Naive thymus-derived CD8-positive, alpha-beta T cell (primary cell): ENCODE results near the gene LIN9. TPM values are rescaled to one million over a fixed set of nuclear protein-coding genes. Genes with fewer than 3 reads are reported as not detected.
"Not testable (repeated sequence)": the region's sequence is repeated elsewhere in the genome, so short reads cannot be mapped to it uniquely, and the experiment has no call there.

ENCODE experiments used
- ATAC-seq, 2 donors: fragments of 150-1000 bp; cut with Tn5 transposase in 1 of 2; sonication (Bioruptor Pico), chemical (Tn5 transposase) in 1 of 2; 1 replicate in 1 of 2; 2 replicates in 1 of 2; pipeline ENCODE4 v1.10.0; 2021; ENCODE audit warnings: mild to moderate bottlenecking in 2 of 2, moderate library complexity in 2 of 2
- POLR2A ChIA-PET: fragments of 350-600 bp; sonication (Branson Sonifier 250); formaldehyde crosslinking; loops from one replicate; lab custom pipeline; 2021; ENCODE audit warnings: antibody characterized with exemption; lab: Charles Lee
- DNase-seq, 10 donors: peaks; one replicate each; pipeline versions ENCODE4 v3.0.0 to v3.0.0-alpha.2; 2020 to 2022
- H3K27ac Mint-ChIP-seq, 10 donors: one replicate each; pipeline ENCODE4 v1.8.0; 2020 to 2022; ENCODE audit warnings: mild to moderate bottlenecking in 10 of 10, mixed read lengths in 10 of 10, moderate library complexity in 4 of 10, inconsistent platforms in 1 of 10
- H3K27me3 Mint-ChIP-seq, 5 donors: one replicate each; pipeline ENCODE4 v1.8.0; 2021 to 2022; ENCODE audit warnings: mixed read lengths in 5 of 5
- H3K36me3 Mint-ChIP-seq, 3 donors: one replicate each; pipeline ENCODE4 v1.8.0; 2020 to 2022; ENCODE audit warnings: mixed read lengths in 3 of 3, mild to moderate bottlenecking in 2 of 3, inconsistent platforms in 1 of 3
- H3K4me1 Mint-ChIP-seq, 4 donors: one replicate each; pipeline ENCODE4 v1.8.0; 2021 to 2022; ENCODE audit warnings: mixed read lengths in 4 of 4
- H3K4me3 Mint-ChIP-seq, 10 donors: one replicate each; pipeline ENCODE4 v1.8.0; 2020 to 2022; ENCODE audit warnings: mild to moderate bottlenecking in 10 of 10, mixed read lengths in 10 of 10, moderate library complexity in 6 of 10, inconsistent platforms in 1 of 10
- H3K9me3 Mint-ChIP-seq, 9 donors: one replicate each; pipeline ENCODE4 v1.8.0; 2020 to 2022; ENCODE audit warnings: mixed read lengths in 9 of 9, mild to moderate bottlenecking in 3 of 9, inconsistent platforms in 1 of 9, moderate library complexity in 1 of 9
- polyA plus RNA-seq, 3 donors: library from polyadenylated mRNA; unstranded; fragments of 300-500 nt; fragmentation: Illumina TruSeq; gene quantifications; one replicate each; pipeline ENCODE4 v1.2.3, GENCODE V29; 2021
- total RNA-seq, 8 experiments: library from RNA in 2 of 8; stranded (reverse) in 2 of 8; gene quantifications; one replicate each; pipeline ENCODE4 v1.2.3 and lab custom pipeline; 2021 to 2026

The LIN9 gene
- total and polyA plus RNA-seq, 5 experiments from 2014 or later, result 3.6 to 8.7 (median 4.2) TPM

GRCh38 chr1:226255380-226255779 lies 53.6 kb downstream of the LIN9 start:
- Mint-ChIP-seq H3K4me3 (no peak overlapping the region), H3K4me1 (no peaks in the 10 kb centered on the region), H3K27me3 (no peaks in the 10 kb centered on the region), H3K27ac (no peak overlapping the region), H3K9me3 (peaks cover 0 to 14% (median 7%) of the 10 kb centered on the region in 9 donors), H3K36me3 (peaks cover 5 to 45% (median 17%) of the 10 kb centered on the region in 3 donors)
- DNase-seq (no peak), ATAC-seq (no peak)
- POLR2A ChIA-PET, result no interaction called here

GRCh38 chr1:226253933-226254332 lies 55.0 kb downstream of the LIN9 start:
- Mint-ChIP-seq H3K36me3 (peaks cover 0 to 42% (median 8%) of the 10 kb centered on the region in 3 donors), H3K9me3 (no peaks in the 10 kb centered on the region), H3K27ac (peak overlapping the region in 1 of 10 donors; percentile 72), H3K4me1 (no peaks in the 10 kb centered on the region), H3K4me3 (no peak overlapping the region), H3K27me3 (no peaks in the 10 kb centered on the region)
- DNase-seq (no peak), ATAC-seq (no peak)
- POLR2A ChIA-PET, result no interaction called here

GRCh38 chr1:226252841-226253240 lies 56.1 kb downstream of the LIN9 start:
- H3K4me1 Mint-ChIP-seq, H3K27me3 Mint-ChIP-seq, ATAC-seq, H3K27ac Mint-ChIP-seq, H3K4me3 Mint-ChIP-seq, DNase-seq, POLR2A ChIA-PET, H3K9me3 Mint-ChIP-seq: not testable (repeated sequence)
- H3K36me3 Mint-ChIP-seq, result peaks cover 0 to 45% (median 10%) of the 10 kb centered on the region in 3 donors

- no peak for ATAC-seq
- Mint-ChIP-seq H3K4me1 (no peaks in the 10 kb centered on the region), H3K36me3 (peaks cover 0 to 52% (median 10%) of the 10 kb centered on the region in 3 donors), H3K4me3 (no peak overlapping the region), H3K27ac (no peak overlapping the region), H3K9me3 (no peaks in the 10 kb centered on the region), H3K27me3 (no peaks in the 10 kb centered on the region)
- no peak for DNase-seq
- POLR2A ChIA-PET, result no interaction called here
These were observed 58.5 kb downstream of the LIN9 start for GRCh38 chr1:226250511-226250910.

GRCh38 chr1:226248796-226249195 lies 60.2 kb downstream of the LIN9 start:
- Mint-ChIP-seq H3K36me3 (peaks cover 0 to 54% (median 15%) of the 10 kb centered on the region in 3 donors), H3K4me1 (no peaks in the 10 kb centered on the region), H3K4me3 (no peak overlapping the region), H3K27me3 (no peaks in the 10 kb centered on the region), H3K9me3 (no peaks in the 10 kb centered on the region), H3K27ac (no peak overlapping the region)
- POLR2A ChIA-PET, result no interaction called here
- DNase-seq (no peak), ATAC-seq (no peak)

- ATAC-seq, result no peak
- H3K4me1 Mint-ChIP-seq, result no peaks in the 10 kb centered on the region
- DNase-seq, result no peak
- no peak overlapping the region for H3K27ac Mint-ChIP-seq
- H3K36me3 Mint-ChIP-seq, result peaks cover 0 to 52% (median 13%) of the 10 kb centered on the region in 3 donors
- H3K27me3 Mint-ChIP-seq, result no peaks in the 10 kb centered on the region
- POLR2A ChIA-PET, result no interaction called here
- no peaks in the 10 kb centered on the region for H3K9me3 Mint-ChIP-seq
- no peak overlapping the region for H3K4me3 Mint-ChIP-seq
These were observed 60.9 kb downstream of the LIN9 start for GRCh38 chr1:226248091-226248490.

GRCh38 chr1:226239421-226239820 lies 69.5 kb downstream of the LIN9 start:
- H3K27ac Mint-ChIP-seq, result no peak overlapping the region
- H3K4me1 Mint-ChIP-seq, result no peaks in the 10 kb centered on the region
- POLR2A ChIA-PET, result no interaction called here
- H3K36me3 Mint-ChIP-seq, result peaks cover 3 to 46% (median 22%) of the 10 kb centered on the region in 3 donors
- H3K27me3 Mint-ChIP-seq, result no peaks in the 10 kb centered on the region
- no peak overlapping the region for H3K4me3 Mint-ChIP-seq
- no peaks in the 10 kb centered on the region for H3K9me3 Mint-ChIP-seq
- no peak for DNase-seq
- ATAC-seq, result no peak

GRCh38 chr1:226236826-226237225 lies 72.1 kb downstream of the LIN9 start:
- POLR2A ChIA-PET, result interaction anchor here (0.7 kb wide), 1 partner anchor 473 kb away, joined by 5 read pairs; no protein-coding TSS in a partner anchor
- H3K4me1 Mint-ChIP-seq, result no peaks in the 10 kb centered on the region
- DNase-seq (no peak), ATAC-seq (no peak)
- H3K36me3 Mint-ChIP-seq, result peaks cover 8 to 58% (median 22%) of the 10 kb centered on the region in 3 donors
- no peaks in the 10 kb centered on the region for H3K27me3 Mint-ChIP-seq
- H3K9me3 Mint-ChIP-seq, result no peaks in the 10 kb centered on the region
- no peak overlapping the region for H3K27ac Mint-ChIP-seq
- H3K4me3 Mint-ChIP-seq, result no peak overlapping the region

- POLR2A ChIA-PET, result no interaction called here
These were observed 75.2 kb downstream of the LIN9 start for GRCh38 chr1:226233806-226234205.

GRCh38 chr1:226233293-226233692 lies 75.7 kb downstream of the LIN9 start:
- H3K27ac Mint-ChIP-seq, result no peak overlapping the region
- no peaks in the 10 kb centered on the region for H3K27me3 Mint-ChIP-seq
- no peaks in the 10 kb centered on the region for H3K4me1 Mint-ChIP-seq
- POLR2A ChIA-PET, result no interaction called here
- H3K36me3 Mint-ChIP-seq, result peaks cover 14 to 62% (median 21%) of the 10 kb centered on the region in 3 donors
- no peak for DNase-seq
- no peaks in the 10 kb centered on the region for H3K9me3 Mint-ChIP-seq
- ATAC-seq, result no peak
- H3K4me3 Mint-ChIP-seq, result no peak overlapping the region

More at GRCh38 chr1:226233806-226234205, 75.2 kb downstream of the LIN9 start:
- H3K9me3 Mint-ChIP-seq, result no peaks in the 10 kb centered on the region
- peaks cover 14 to 67% (median 23%) of the 10 kb centered on the region in 3 donors for H3K36me3 Mint-ChIP-seq
- H3K4me3 Mint-ChIP-seq, result no peak overlapping the region
- H3K27me3 Mint-ChIP-seq, result no peaks in the 10 kb centered on the region
- H3K4me1 Mint-ChIP-seq, result no peaks in the 10 kb centered on the region
- no peak for ATAC-seq
- DNase-seq, result no peak
- peak overlapping the region in 1 of 10 donors; percentile 9 for H3K27ac Mint-ChIP-seq

GRCh38 chr1:226226601-226227000 lies 82.4 kb downstream of the LIN9 start:
- H3K4me3 Mint-ChIP-seq, result no peak overlapping the region
- H3K27me3 Mint-ChIP-seq, result peaks cover 9 to 36% (median 20%) of the 10 kb centered on the region in 5 donors
- H3K4me1 Mint-ChIP-seq, result peaks cover 5 to 8% (median 5%) of the 10 kb centered on the region in 4 donors
- peaks cover 10 to 20% (median 10%) of the 10 kb centered on the region in 3 donors for H3K36me3 Mint-ChIP-seq
- H3K27ac Mint-ChIP-seq, result no peak overlapping the region
- no peaks in the 10 kb centered on the region for H3K9me3 Mint-ChIP-seq
- ATAC-seq, result no peak
- POLR2A ChIA-PET, result interaction anchor here (0.7 kb wide), 1 partner anchor 29 kb away, joined by 3 read pairs; no protein-coding TSS in a partner anchor
- DNase-seq, result no peak

- Mint-ChIP-seq H3K9me3 (no peaks in the 10 kb centered on the region), H3K27ac (peak overlapping the region in 1 of 10 donors; percentile 51), H3K27me3 (peaks cover 9 to 38% (median 25%) of the 10 kb centered on the region in 5 donors), H3K36me3 (peaks cover 2 to 4% (median 2%) of the 10 kb centered on the region in 3 donors), H3K4me3 (peak overlapping the region; percentile 72 to 87 (median 80)), H3K4me1 (peaks cover 5 to 8% (median 5%) of the 10 kb centered on the region in 4 donors)
- DNase-seq (peak in 6 of 10 donors; percentile 8 to 38 (median 16)), ATAC-seq (peak; percentile 79 to 81)
- POLR2A ChIA-PET, result interaction anchor here (0.5 kb wide), 1 partner anchor 42 kb away, joined by 3 read pairs; no protein-coding TSS in a partner anchor
These were observed 85.1 kb downstream of the LIN9 start for GRCh38 chr1:226223786-226224244.

GRCh38 chr1:226223157-226223785 lies 85.7 kb downstream of the LIN9 start, which contains the start of gene MIXL1:
Gene MIXL1, plus strand, starts transcription at chr1:226223664. Its CDS starts 18 bp downstream, at chr1:226223682.
- Mint-ChIP-seq H3K4me1 (peaks cover 5 to 8% (median 5%) of the 10 kb centered on the region in 4 donors), H3K9me3 (no peaks in the 10 kb centered on the region), H3K27me3 (peaks cover 9 to 38% (median 25%) of the 10 kb centered on the region in 5 donors), H3K36me3 (peaks cover 0 to 4% (median 2%) of the 10 kb centered on the region in 3 donors), H3K4me3 (peak within 1 kb of the TSS; percentile 72 to 87 (median 80)), H3K27ac (peak within 1 kb of the TSS in 1 of 10 donors; percentile 51)
- peak in 1 of 10 donors; percentile 13 for DNase-seq
- ATAC-seq, result peak; percentile 65 to 76
- POLR2A ChIA-PET, result interaction anchor here (0.5 kb wide), 1 partner anchor 41 kb away, joined by 3 read pairs; no protein-coding TSS in a partner anchor
